PC-9 (cell line): ENCODE results near the gene MCF2L. TPM values are rescaled to one million over a fixed set of nuclear protein-coding genes. Genes with fewer than 3 reads are reported as not detected.

ENCODE experiments used
- BruUV-seq: library from RNA; stranded (reverse); fragments of 400-500 nt; replicated peaks from 2 replicates; lab custom pipeline; 2021; lab: Mats Ljungman, UMichigan
- CTCF ChIA-PET: fragments of 300-600 bp; sonication (Branson Sonifier 250); formaldehyde crosslinking; loops from one replicate; lab custom pipeline; 2022; ENCODE audit warnings: antibody characterized with exemption; lab: Charles Lee
- POLR2A ChIA-PET: fragments of 300-600 bp; sonication (Branson Sonifier 250); formaldehyde crosslinking; loops from one replicate; lab custom pipeline; 2022; ENCODE audit warnings: antibody characterized with exemption; ENCODE audit not compliant: unreplicated experiment; lab: Charles Lee
- DNase-seq, 2 experiments: peaks; one replicate each; pipeline versions ENCODE4 v3.0.0 to v3.0.0-alpha.2; 2015 to 2022; ENCODE audit warnings: mixed read lengths in 1 of 2
- H2AFZ ChIP-seq: fragments of 200-600 bp; sonication (generic); 2 replicates; pipeline ENCODE4 v1.8.1; 2017; ENCODE audit warnings: antibody characterized with exemption
- H3F3A ChIP-seq: fragments of 200-600 bp; sonication (generic); 2 replicates; pipeline ENCODE4 v1.8.1; 2017; ENCODE audit warnings: antibody characterized with exemption, mild to moderate bottlenecking, low read depth; ENCODE audit not compliant: insufficient read depth
- H3K27ac ChIP-seq: fragments of 200-600 bp; sonication (generic); 2 replicates; pipeline ENCODE4 v1.6.1; 2016; ENCODE audit warnings: mixed run types
- H3K27me3 ChIP-seq: fragments of 200-600 bp; sonication (generic); 2 replicates; pipeline ENCODE4 v1.6.1; 2016; ENCODE audit warnings: low read depth, mixed run types; ENCODE audit not compliant: insufficient read depth
- H3K36me3 ChIP-seq: fragments of 200-600 bp; sonication (generic); 2 replicates; pipeline ENCODE4 v1.6.1; 2016; ENCODE audit warnings: low read depth, mixed run types
- H3K4me1 ChIP-seq: fragments of 200-600 bp; sonication (generic); replicated peaks from 2 replicates; pipeline ENCODE4 v1.6.1; 2016; ENCODE audit warnings: mixed run types; ENCODE audit not compliant: insufficient read depth
- H3K4me2 ChIP-seq: fragments of 200-600 bp; sonication (generic); 2 replicates; pipeline ENCODE4 v1.6.1; 2017; ENCODE audit warnings: mixed run types
- H3K4me3 ChIP-seq: fragments of 200-600 bp; sonication (generic); 2 replicates; pipeline ENCODE4 v1.6.1; 2016; ENCODE audit warnings: mixed run types
- H3K79me2 ChIP-seq: fragments of 200-600 bp; sonication (generic); 2 replicates; pipeline ENCODE4 v1.6.1; 2017; ENCODE audit warnings: low read depth, mixed run types
- H3K9me2 ChIP-seq: fragments of 200-600 bp; sonication (generic); 2 replicates; pipeline ENCODE4 v1.8.1; 2017; ENCODE audit warnings: mild to moderate bottlenecking; ENCODE audit not compliant: insufficient read depth
- H3K9me3 ChIP-seq: fragments of 200-600 bp; sonication (generic); 2 replicates; pipeline ENCODE4 v1.8.1; 2016; ENCODE audit warnings: low read depth; ENCODE audit not compliant: insufficient read depth
- H4K20me1 ChIP-seq: fragments of 200-600 bp; sonication (generic); 2 replicates; pipeline ENCODE4 v1.8.1; 2017; ENCODE audit not compliant: insufficient read depth
- EZH2 ChIP-seq: fragments of 200-600 bp; sonication (generic); IDR thresholded peaks from 2 replicates; pipeline ENCODE4 v1.8.0; 2017; ENCODE audit warnings: antibody characterized with exemption, low read depth
- intact Hi-C: fragments of 100-400 bp; cut with micrococcal nuclease; formaldehyde crosslinking; loops from one replicate; pipeline ENCODE4 v1.10.0; 2022; ENCODE audit not compliant: unreplicated experiment
- total RNA-seq: library from RNA; stranded (reverse); gene quantifications from 2 replicates; pipeline ENCODE4 v1.2.3, GENCODE V29; 2021
- TF ChIP-seq, protein P1 (sequence below): fragments of 200-600 bp; sonication (generic); conservative IDR thresholded peaks from 2 replicates; pipeline ENCODE4 v1.6.1; 2017; ENCODE audit warnings: mixed run types, antibody characterized with exemption, mild to moderate bottlenecking, moderate library complexity

The MCF2L gene
- total RNA-seq, 1 experiment from 2014 or later, result 28.2 TPM

DNA sequence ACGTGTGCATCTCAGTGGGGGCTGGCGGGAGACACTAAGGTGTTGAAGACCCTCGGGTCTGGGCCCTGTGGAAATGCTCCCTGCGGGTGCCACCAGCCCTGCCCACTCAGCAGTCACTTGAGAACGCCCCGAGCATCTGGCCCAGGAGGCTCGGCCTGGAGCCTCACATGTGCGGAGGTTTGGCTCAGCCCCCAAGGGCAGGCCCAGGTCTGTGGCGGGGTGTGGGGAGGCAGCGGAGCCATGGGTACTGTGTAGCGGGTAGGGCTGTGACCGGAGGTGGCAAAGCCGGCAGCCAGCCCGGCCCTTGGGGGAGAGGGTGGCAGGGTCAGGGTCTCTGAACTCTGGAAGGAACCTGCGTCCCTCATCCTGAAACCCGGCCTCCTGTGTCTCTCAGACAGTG, 37.6 kb downstream of the MCF2L start:
- ChIA-PET CTCF (no interaction called here), POLR2A (no interaction called here)
- Histone ChIP-seq H3K27me3 (no peaks in the 10 kb centered on the region), H3F3A (peaks cover 18% of the 10 kb centered on the region; the same call in 1 of the 2 replicates), H3K4me2 (no peak overlapping the region), H4K20me1 (no peaks in the 10 kb centered on the region), H3K27ac (no peak overlapping the region), H2AFZ (no peak overlapping the region), H3K9me3 (no peaks in the 10 kb centered on the region), H3K4me1 (peaks cover 20% of the 10 kb centered on the region), H3K9me2 (no peaks in the 10 kb centered on the region), H3K36me3 (no peaks in the 10 kb centered on the region), H3K79me2 (peaks cover 28% of the 10 kb centered on the region; the same call in 1 of the 2 replicates), H3K4me3 (no peak overlapping the region)
- TF ChIP-seq, protein P1, sequence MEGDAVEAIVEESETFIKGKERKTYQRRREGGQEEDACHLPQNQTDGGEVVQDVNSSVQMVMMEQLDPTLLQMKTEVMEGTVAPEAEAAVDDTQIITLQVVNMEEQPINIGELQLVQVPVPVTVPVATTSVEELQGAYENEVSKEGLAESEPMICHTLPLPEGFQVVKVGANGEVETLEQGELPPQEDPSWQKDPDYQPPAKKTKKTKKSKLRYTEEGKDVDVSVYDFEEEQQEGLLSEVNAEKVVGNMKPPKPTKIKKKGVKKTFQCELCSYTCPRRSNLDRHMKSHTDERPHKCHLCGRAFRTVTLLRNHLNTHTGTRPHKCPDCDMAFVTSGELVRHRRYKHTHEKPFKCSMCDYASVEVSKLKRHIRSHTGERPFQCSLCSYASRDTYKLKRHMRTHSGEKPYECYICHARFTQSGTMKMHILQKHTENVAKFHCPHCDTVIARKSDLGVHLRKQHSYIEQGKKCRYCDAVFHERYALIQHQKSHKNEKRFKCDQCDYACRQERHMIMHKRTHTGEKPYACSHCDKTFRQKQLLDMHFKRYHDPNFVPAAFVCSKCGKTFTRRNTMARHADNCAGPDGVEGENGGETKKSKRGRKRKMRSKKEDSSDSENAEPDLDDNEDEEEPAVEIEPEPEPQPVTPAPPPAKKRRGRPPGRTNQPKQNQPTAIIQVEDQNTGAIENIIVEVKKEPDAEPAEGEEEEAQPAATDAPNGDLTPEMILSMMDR, result no peak
- TF ChIP-seq EZH2, result no peak
- DNase-seq, result no peak
- no TSS peak for BruUV-seq
- intact Hi-C loops, result no loop called here

DNA sequence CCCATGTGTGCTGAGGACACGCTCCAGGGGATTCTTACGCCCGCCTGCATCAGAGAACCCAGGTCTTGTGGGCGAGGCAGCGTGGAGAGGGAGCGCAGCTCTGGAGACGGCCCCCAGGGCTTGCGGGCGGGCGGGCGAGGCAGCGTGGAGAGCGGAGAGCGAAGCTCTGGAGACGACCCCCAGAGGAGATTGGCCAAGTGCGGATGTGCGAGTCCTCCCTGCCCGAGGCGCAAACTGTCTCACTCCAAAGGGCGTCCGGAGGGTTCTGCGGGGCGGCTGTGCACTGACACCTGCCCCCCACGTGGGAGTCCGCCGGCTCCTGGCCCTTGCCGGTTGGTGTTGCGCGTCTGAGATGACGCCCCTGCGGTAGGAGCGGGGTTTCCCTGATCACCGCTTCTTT, 39.8 kb downstream of the MCF2L start:
- Histone ChIP-seq H3K36me3 (no peaks in the 10 kb centered on the region), H3K9me2 (no peaks in the 10 kb centered on the region), H3K9me3 (no peaks in the 10 kb centered on the region), H3K4me3 (no peak overlapping the region), H3K4me2 (no peak overlapping the region), H3K79me2 (peaks cover 15% of the 10 kb centered on the region; the same call in 1 of the 2 replicates), H2AFZ (no peak overlapping the region), H3F3A (peaks cover 24% of the 10 kb centered on the region; the same call in 1 of the 2 replicates), H3K27ac (no peak overlapping the region), H3K27me3 (no peaks in the 10 kb centered on the region), H3K4me1 (peaks cover 20% of the 10 kb centered on the region), H4K20me1 (no peaks in the 10 kb centered on the region)
- ChIA-PET CTCF (interaction anchor here (0.6 kb wide), 1 partner anchor 98 kb away, joined by 3 read pairs; no protein-coding TSS in a partner anchor), POLR2A (no interaction called here)
- no TSS peak for BruUV-seq
- no peak for DNase-seq
- TF ChIP-seq, protein P1, result no peak
- no peak for TF ChIP-seq EZH2
- intact Hi-C loops, result no loop called here

DNA sequence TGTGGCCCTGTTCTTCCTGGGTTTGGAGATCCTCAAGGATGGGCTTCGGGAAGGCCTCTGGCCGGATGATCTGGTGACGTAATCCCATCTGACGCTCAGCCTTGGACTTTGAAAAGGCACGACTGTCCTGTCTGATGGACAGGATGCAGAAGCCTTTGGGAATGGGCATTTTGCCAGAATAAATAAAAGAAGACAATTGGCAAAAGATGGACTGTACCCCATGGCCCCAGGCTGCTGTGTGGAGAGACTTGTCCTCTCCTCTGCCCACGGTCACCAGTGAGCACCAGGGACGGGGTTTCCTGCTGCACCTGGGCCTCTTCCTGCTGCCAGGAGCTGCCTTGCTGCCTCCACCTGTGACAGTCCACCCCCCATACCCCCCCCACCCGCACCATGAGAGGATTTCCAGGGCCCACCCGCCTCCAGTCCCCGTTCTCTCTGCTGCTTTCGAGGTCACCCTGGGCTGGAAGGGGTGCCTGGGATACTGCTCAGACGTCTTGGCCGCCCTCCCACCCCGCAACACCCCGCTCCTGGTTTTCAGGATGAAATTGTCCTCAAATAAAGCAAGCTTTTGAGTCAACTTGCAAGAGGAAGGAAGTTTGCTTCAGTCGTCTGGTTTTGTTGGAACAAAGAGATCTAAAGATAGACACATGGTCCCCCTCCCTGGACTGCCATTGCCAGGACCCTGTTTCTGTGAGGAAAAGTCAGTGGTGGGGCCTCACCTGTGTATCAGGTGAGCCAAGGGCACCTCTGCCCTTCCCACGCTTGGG, 40.9 kb downstream of the MCF2L start:
- TF ChIP-seq, protein P1, result no peak
- TF ChIP-seq EZH2, result no peak
- H3K9me2 ChIP-seq, result no peaks in the 10 kb centered on the region
- POLR2A ChIA-PET, result no interaction called here
- CTCF ChIA-PET, result no interaction called here
- no peaks in the 10 kb centered on the region for H3K27me3 ChIP-seq
- intact Hi-C loops, result no loop called here
- no peak overlapping the region for H3K4me3 ChIP-seq
- H2AFZ ChIP-seq, result no peak overlapping the region
- DNase-seq, result no peak
- H3F3A ChIP-seq, result peaks cover 26% of the 10 kb centered on the region; the same call in 1 of the 2 replicates
- peaks cover 19% of the 10 kb centered on the region; the same call in 1 of the 2 replicates for H3K79me2 ChIP-seq
- H3K9me3 ChIP-seq, result no peaks in the 10 kb centered on the region
- H3K4me2 ChIP-seq, result no peak overlapping the region
- H4K20me1 ChIP-seq, result no peaks in the 10 kb centered on the region
- no peak overlapping the region for H3K27ac ChIP-seq
- H3K36me3 ChIP-seq, result no peaks in the 10 kb centered on the region
- no TSS peak for BruUV-seq
- H3K4me1 ChIP-seq, result peaks cover 31% of the 10 kb centered on the region
